Mammary microvascular endothelial cell (primary cell): Measurements from ENCODE around the gene DUOX1. TPM values are rescaled to one million over a fixed set of nuclear protein-coding genes. Genes with fewer than 3 reads are reported as not detected.

Experiments used
- total RNA-seq: library from RNA; depleted of rRNA; stranded (reverse); fragments of >200 nt; gene quantifications from 2 replicates; pipeline ENCODE4 v1.2.3, GENCODE V29; 2015

DUOX1 gene
- total RNA-seq = not detected in 2 replicates

GRCh38 chr15:45129651-45130129, at the start of gene DUOX1, which contains the start of gene DUOXA1:
TSS of gene DUOX1 (plus strand) at chr15:45129994. CDS start at chr15:45131967, 1,973 bp downstream.
TSS of gene DUOXA1 (minus strand) at chr15:45129879. CDS start at chr15:45123014, 6,865 bp downstream.

DNA sequence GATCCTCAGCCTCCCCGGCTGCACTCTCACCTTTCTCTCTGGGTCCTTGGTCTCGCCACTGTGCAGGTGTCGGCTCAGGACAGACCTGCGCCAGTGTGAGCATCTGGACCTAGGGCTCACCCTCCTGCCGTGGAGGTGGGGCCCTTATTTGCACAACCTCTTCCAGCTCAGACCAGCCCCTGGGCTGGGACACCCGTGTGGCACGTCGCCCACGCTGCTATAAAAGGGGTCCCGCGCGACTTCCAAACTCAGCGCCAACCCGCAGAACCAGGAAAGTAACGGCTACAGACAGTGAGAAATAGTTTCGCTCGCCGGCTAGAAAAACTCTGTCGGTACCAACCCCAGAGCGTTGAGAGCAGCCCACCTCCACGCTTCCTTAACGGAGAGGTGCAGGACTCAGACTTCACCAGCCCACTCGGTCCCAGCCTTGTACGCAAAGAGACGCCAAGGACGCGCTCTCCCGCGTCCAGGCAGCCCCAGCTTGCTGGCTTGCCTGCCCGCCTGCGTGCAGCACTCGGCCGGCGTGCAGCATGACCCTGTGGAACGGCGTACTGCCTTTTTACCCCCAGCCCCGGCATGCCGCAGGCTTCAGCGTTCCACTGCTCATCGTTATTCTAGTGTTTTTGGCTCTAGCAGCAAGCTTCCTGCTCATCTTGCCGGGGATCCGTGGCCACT, 15.6 kb upstream of the DUOX1 start, which contains the start of the genes DUOX2 and DUOXA2:
TSS of gene DUOX2 (minus strand) at position 97 of the 675 bp plus-strand sequence. CDS start 761 bp downstream, outside the sequence.
TSS of gene DUOXA2 (plus strand) at position 251 of the 675 bp plus-strand sequence. CDS start at position 531, 280 bp downstream.

GRCh38 chr15:45187894-45188830, 58.4 kb downstream of the DUOX1 start, which contains the start of gene SHF:
TSS of gene SHF (minus strand) at chr15:45187966. CDS start at chr15:45187951, 15 bp downstream.

Other genes with a start within 250 kb of the DUOX1 start
- gene TERB2, start 173.3 kb upstream of the DUOX1 start, total RNA-seq = not detected in 2 replicates
- 16.7 and 16.9 TPM in 2 replicates for gene SORD, start 106.8 kb upstream of the DUOX1 start, total RNA-seq
- gene DUOX2, start 15.8 kb upstream of the DUOX1 start, total RNA-seq = not detected in 2 replicates
- gene DUOXA2, start 15.7 kb upstream of the DUOX1 start, total RNA-seq = not detected in 2 replicates
- not detected in 2 replicates for gene DUOXA1, start 115 bp upstream of the DUOX1 start, total RNA-seq
- gene SHF, start 58.0 kb downstream of the DUOX1 start, total RNA-seq = 0.64 TPM in 1 of 2 replicates, not detected in the other
- gene SLC28A2, start 122.2 kb downstream of the DUOX1 start, total RNA-seq = not detected in 2 replicates
- 0.13 and 0.69 TPM in 2 replicates for gene GATM, start 248.6 kb downstream of the DUOX1 start, total RNA-seq